GM18499 (cell line): ENCODE results near the gene KAT6B.

ENCODE experiments used
- ATAC-seq: cut with Tn5 transposase; IDR thresholded peaks from one replicate; pipeline ENCODE4 v1.9.1; 2021; ENCODE audit warnings: moderate number of reproducible peaks; ENCODE audit not compliant: insufficient read depth, unreplicated experiment

KAT6B gene

GRCh38 chr10:75079436-75080083 lies 253.2 kb downstream of the KAT6B start:
- no peak for ATAC-seq

DNA sequence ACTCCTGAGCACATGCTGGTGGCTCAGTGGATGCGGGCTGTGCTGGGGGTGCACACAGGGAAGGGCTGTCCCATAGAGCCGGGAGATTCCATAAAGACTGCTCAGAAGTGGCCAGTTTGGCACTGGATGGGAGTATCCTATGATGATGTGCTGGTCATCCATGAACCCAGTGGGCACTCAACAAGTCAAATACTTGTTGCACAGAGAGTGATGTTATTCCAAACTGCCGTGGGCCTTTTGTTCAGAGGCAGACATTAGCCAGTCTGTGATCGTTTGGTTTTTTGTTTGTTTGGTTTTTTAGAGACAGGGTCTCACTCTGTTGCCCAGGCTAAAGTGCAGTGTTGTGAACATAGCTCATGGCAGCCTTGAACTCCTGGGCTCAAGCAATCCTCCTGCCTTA lies 254.2 kb downstream of the KAT6B start:
- ATAC-seq = no peak

DNA sequence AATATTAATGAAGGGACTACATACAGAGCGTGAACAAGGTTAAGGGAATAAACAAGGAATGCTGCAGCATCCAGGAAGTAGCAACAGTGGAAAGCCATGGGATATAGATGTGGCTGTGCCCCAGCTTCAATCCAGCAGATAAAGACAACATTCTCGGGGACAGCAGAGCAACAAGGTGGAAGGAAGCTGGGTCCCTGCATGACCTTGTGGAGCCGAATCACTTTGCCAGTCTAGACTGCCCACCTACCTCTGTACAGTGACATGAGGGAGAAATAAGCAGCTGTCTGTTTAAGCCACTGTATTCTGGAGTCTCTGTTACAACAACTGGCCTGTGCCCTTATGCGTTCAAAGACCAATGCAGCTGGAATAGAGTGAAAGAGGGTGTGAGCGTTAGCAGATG lies 255.0 kb downstream of the KAT6B start:
- ATAC-seq = no peak
